NCI-H2107 treated with DMSO at 0.1 percent for 48 hours (cell line): ENCODE data around the gene ZNF678.
"Not testable (repeated sequence)": the region's sequence is repeated elsewhere in the genome, so short reads cannot be mapped to it uniquely, and the experiment has no call there.

Source experiments
- DNase-seq: peaks from one replicate; lab custom pipeline; 2025; ENCODE audit not compliant: unreplicated experiment; lab: John Stamatoyannopoulos, UW

The ZNF678 gene

DNA sequence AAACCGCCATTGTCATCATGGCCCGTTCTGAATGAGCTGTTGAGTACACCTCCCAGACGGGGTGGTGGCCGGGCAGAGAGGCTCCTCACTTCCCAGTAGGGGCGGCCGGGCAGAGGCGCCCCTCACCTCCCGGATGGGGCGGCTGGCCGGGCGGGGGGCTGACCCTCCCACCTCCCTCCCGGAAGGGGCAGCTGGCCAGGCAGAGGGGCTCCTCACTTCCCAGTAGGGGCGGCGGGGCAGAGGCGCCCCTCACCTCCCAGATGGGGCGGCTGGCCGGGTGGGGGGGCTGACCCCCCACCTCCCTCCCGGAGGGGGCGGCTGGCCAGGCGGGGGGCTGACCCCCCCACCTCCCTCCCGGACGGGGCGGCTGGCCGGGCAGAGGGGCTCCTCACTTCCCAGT, 147.1 kb downstream of the ZNF678 start:
- DNase-seq = not testable (repeated sequence)

GRCh38 chr1:227712648-227713047, 149.3 kb downstream of the ZNF678 start:
- no peak for DNase-seq

DNA sequence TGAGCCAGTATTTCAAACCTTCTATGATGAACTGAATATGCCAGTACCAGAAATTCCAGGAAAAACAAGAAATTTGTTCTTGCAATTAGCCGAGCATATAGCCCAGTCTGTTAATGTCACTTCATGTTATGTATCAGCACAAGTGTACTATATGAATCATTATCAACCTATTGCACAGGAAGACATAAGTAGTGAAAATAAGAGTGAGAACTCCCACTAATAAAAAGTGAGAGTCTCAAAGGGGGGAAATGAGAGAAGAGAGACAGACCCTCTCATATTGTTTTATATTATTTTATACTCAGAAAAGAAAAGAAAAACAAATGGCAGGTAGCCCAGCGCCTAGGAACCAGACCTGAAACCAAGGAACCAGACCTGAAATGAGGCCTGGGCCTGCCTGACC, 155.6 kb downstream of the ZNF678 start:
- DNase-seq = no peak

GRCh38 chr1:227723474-227723873, 160.1 kb downstream of the ZNF678 start:
- no peak for DNase-seq

DNA sequence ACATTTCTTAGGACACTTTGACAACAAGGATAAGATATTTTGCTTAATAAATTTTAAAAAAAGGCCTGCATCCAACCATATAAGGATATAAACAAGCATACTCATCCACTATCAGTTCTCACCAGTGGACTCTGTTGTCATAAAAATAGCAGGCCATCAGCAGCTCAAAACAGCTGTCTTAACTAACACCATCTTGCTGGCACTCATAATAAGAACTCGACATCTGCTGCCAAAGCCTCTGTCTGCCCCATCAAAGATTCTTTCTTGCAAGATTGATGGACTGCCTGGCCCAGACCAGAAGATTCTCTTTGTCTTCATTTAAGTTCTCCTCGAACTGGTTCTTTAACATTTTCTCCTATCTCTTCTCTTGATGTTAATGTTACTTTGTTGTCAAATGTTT, 161.7 kb downstream of the ZNF678 start:
- no peak for DNase-seq

GRCh38 chr1:227726318-227726717, 163.0 kb downstream of the ZNF678 start:
- no peak for DNase-seq
